ENCODE data around the gene EIF4ENIF1.

GRCh38 chr22:31442768-31443489 is 46.7 kb downstream of the EIF4ENIF1 start:
- no peak for TF ChIP-seq POLR2AphosphoS5 (IDR thresholded peaks at IDR 0.05; ENCODE audit: borderline replicate concordance, low read depth, low read length)
- TF ChIP-seq EZH2 (IDR thresholded peaks at IDR 0.05) = no peak

Measured in SK-N-MC (cell line).